Activated CD8-positive, alpha-beta memory T cell treated with anti-CD3 and anti-CD28 coated beads, Interleukin-2, amount 50 U/mL, for 24 hours (primary cell): Measurements from ENCODE around the gene PDE4B.

Experiments used
- DNase-seq: peaks from one replicate; pipeline ENCODE4 v3.0.0-alpha.2; 2020; ENCODE audit errors: extremely low read depth

The PDE4B gene

DNA sequence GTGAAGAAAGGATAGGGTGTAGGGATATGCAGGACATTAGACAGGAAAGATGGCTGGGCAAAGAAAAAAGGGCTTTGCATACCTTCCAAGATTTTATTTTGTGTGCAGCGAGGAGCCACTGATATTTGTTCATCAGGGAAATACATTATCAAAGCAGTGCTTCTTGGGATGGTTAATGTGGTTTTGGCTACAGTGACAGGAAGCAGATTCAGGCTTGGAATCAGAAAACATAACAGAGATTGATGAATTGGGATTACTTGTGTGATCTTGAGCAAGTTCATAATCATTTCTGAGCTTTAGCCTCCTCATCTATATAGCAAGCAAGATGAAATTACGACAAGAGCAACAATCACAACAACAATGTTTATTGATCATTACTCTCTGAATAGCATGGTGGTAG is 492.1 kb downstream of the PDE4B start:
- DNase-seq: no peak

DNA sequence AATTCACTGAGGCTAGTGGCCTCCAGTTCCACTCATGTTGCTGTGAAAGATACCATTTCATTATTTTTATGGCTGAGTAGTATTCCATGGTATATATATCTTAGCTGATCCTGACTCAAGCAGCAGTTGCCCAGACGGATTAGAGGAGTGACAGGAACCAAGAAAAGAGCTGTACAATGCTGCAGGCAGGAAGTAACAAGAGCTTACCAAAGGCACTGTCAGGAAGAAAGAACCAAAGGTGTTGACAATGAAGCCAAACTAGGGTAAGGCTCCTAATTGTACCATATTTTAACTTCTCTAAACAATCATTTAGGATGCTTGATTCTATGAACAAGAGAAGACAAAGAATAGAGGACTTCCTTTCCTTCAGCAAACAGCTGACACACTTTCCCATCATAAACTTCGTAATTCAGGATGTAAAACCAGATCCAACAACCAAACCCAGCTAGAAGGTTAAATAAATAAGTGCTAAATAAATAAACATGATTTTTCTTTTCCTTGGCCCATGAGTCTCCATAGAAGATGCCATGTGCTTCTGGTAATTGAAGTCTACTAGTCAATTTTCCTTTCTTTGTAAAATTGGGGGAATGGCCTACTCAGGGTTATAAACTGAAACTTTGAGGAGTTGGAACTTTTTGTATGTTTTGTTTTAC is 493.0 kb downstream of the PDE4B start:
- DNase-seq: no peak

DNA sequence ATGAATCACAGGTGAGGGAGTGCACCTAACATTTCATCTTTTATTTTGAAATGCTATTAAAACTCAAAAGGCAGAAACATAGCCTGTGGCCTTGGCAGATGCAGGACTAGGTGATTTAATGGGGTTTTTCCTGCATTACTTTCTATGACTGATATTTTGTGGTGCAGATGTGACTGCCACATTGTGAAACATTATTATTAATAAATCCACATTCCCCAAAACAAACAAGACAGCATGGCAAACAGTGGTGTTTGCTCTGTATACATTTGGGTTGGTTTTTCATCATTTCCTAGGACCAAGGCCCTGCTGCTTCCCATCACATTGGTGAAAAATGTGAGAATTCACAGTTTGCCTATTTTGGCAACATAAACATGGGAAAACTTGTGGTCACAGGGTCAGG is 493.6 kb downstream of the PDE4B start:
- DNase-seq: no peak

DNA sequence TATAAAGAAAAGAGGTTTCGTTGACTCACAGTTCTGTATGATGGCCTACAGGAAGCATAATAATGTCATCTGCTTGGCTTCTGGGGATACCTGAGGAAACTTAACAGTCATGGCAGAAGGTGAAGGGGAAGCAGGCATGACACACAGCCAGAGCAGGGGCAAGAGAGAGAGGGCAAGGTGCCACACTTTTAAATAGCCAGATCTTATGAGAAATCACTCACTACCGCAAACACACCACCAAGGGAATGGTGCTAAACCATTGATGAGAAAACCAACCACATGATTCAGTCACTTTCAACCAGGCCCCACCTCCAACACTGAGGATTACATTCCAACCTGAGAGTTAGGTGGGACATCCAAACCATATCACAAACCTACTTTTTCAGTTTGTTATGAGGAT is 495.4 kb downstream of the PDE4B start:
- DNase-seq: no peak

DNA sequence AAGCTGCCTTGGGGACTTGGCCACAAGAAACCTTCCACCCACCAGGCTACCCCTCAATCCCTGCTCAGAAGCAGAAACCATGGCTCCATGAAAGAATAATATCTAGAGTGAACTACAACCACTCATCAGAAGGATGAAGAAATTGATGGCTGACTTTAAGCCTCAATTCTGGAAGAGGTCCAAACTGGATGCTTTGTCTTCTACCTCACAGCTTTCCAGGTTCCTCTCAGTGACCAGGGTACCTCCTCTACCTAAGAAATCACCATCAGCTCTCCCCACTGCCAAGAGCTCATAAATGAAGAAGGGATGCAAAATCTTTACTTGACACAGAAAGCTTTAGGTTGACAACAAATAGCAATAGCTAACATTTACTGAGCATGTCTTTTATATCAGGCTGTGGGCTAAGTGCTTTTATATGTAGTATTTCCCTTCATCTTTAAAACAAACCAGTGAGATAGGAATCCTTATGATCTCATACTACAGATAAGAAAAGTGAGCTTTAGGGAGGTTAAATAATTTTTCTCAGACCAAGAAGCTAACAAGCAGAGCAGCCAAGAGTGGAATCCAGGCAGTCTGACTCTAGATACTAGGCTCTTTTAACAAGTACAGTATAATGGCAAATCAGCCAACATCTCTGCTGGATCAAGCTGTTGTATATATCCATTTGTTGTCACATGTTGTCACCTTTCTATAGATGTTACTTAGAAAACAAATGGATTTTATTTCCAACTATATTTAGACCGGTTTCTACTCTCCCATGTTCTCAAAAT is 498.3 kb downstream of the PDE4B start:
- no peak for DNase-seq

DNA sequence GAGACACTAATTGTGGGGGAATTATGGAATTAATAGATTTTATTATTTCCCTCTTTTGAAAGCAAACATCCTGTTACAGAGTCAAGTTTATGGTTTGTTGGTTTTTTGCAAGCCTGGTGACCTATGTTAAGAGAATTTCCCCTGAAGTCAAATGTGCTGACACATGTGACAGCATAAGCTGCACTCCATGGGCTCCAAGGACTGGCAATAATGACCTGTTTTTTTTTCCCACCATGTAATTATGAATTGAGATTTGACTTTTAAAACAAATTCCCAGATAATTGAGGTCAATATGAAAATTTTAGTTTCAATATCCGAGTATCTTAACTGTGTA is 498.8 kb downstream of the PDE4B start:
- no peak for DNase-seq

DNA sequence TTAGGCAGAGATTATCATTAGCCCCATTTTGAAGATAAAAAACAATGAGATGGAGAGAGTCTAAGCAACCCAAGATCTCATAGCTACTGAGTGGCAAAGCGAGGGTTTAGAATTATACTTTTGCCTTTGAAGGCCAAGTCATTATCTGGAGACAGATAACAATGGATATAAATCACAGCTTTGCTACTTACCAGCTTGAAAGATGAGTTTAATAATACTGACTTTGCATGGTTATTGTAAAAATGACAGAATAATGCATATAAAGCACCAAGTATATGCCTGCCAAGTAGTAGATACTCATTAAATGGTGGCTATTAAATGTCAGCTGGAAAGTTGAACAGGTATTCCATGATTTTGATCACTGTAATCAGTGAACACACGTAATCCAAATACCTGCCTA is 499.6 kb downstream of the PDE4B start:
- no peak for DNase-seq

DNA sequence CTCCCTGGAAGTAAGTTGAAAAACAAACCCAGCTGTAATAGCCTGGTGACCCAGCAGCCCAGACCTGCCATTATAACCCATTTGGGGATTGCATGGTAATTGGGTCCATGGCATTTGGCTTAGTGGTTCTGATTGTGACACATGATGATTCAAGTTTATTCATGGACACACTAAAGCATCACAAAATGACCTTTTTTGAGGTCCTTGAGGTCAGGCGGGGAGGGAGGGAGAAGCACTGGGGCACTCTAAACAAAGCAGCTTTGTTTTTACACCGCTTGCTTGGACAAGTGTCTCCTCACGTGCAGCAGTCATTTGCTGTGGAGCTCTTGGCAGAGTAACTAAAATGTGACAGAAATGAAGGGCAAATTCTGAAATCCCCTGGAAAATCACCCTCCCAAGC is 500.2 kb downstream of the PDE4B start:
- no peak for DNase-seq

DNA sequence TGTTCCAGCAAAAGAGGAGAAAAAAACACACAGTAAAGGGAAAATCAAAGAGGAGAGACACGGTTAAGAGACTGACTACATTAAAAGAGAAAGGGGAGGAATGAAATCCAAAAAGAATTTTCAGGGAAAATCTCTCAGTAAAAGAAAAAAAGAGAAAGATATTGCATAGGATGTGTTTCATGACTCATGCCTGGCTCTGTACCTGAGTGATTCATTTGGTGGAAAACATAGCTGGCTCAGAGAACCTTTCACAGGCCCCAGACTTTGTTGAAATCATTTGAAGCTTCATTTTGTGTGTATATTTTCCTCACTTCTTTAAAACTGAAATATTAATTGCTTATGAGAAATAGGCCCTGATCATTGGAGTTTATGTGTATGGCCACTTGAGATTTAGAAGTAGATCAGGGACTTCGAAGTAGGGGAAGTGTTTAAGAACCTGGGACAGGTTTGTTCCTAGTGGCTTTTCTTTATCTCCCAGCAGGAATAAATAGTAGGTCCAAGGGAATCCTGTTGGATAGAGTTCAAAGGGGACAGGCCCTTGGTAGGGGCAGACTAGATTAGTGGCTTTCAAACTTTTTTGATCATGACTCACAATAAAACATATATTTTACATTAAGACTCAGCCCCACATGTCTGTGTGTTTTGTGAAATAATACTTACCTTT is 502.1 kb downstream of the PDE4B start:
- DNase-seq: no peak

DNA sequence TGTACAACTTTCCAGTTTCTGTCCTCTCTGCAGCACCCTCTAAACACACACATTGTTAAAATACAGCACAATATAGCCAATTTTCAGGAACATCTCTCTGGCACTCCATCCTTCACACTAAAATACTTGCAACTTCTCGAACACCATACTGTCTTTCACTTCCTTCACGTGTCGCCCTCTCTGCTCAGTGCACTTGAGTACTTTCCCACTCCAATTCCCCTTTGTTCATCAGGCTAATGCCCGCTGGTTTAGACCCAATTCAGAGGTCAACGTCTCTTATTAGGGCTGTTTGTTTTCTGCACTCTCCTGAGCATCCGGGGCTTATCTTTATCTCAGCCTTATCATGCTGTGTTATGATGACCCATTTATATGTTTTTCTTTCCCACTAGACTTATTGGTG is 503.1 kb downstream of the PDE4B start:
- DNase-seq: no peak

DNA sequence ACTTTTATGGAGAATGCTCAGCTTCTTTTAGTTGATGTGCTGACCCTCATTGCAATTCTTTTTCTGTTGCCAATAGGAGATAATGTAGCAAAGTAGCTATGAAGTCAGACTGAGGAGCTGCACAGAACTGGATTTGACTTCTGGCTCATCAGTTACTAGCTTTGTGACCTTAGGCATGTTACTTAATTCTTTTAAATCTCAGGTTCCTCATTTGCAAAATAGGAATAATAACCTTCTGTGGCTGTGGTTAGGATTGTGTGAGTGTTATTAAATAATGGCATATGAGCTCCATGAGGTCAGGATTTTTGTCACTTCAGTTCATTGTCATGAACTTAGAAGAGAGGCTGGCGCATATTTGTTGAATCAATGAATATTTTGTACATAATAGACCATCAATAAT is 503.7 kb downstream of the PDE4B start:
- no peak for DNase-seq

DNA sequence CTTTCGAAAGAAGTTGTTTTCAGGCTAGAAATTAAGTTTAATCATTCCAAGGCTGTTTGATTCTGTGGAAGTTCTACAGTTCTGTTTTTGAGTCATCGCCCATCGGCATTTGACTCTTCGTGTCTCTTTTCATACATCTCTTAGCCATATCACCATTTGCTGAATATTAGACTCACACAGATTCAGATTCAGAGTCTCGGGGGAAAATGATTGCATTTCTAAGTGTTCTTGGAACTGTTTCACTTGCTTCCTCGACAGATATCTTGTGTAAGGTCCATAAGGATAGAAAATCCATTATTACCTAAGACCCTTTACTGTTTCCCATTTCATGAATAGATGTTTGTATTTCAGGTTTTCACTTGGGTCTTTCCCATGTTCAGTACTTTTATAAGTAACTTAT is 504.3 kb downstream of the PDE4B start:
- no peak for DNase-seq

DNA sequence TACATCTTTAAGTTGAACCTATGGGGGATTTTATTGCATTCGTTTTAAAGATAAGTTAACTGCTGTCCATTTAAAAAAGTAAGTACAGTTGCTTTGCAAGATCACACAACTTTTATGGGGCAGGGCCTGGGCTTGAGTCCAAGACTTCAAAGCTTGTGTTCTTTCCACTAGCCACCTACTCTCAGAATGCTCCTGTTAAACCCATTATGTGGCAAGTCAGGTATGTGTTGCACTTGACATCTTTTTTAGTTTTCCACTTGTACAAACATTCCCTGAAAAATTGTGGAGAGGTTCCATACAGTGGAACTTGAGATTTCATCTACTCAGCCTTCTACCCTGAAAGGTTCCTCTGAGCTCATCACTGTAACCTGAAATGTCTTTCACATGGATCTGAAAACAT is 505.8 kb downstream of the PDE4B start:
- no peak for DNase-seq

DNA sequence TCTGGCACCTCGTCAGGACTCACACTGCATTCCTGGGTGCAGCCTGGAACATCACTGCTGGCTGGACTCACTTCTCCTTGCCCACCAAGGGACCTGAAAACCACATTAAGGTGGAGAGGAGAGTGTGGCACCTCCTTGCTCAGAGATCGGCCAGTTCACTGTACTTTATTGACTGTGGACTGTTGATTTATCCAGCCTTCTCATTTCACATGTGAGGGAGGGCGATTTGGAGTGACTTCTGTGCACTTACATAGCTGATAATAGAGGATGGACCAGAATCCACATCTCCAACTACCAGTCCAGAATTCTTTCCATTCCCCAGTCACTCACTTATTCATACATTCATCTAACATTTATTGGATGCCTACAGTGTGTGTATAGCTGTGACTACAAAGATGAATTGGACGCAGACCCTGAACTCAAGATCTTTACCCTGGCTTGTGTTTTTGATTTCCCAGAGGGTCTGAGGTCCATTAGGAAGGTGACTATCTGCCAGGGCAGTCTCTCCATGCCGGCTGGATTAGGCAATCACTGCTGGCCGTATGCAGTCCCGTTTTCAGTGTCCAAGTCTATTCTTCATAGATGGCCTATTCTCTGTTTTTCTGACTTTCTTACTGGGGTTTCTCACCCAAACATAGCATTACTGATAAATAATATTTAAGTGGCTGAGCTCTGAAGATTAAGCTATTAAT is 507.7 kb downstream of the PDE4B start:
- no peak for DNase-seq

DNA sequence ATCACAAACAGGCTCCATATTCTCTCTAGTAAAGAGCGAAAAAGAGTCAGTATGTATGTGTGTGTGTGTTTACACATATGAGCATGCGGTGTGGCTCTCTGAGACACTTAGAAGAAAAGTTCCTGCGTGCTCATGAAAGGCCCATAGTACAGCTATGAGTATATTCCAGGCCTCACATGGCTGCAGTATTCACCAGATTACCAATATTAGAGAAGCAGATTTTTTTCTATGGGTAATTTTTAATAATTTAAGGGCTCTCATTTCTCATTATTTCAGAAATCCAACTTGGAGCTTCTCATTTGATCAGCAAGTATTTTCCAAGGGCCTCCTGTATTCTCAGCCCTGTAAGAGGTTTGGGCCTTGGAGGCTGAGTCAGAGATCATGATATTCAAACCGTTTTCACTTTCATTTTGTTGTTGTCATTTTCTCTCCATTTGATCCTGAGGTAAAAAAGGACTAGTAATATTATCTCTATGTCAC is 508.3 kb downstream of the PDE4B start:
- no peak for DNase-seq

DNA sequence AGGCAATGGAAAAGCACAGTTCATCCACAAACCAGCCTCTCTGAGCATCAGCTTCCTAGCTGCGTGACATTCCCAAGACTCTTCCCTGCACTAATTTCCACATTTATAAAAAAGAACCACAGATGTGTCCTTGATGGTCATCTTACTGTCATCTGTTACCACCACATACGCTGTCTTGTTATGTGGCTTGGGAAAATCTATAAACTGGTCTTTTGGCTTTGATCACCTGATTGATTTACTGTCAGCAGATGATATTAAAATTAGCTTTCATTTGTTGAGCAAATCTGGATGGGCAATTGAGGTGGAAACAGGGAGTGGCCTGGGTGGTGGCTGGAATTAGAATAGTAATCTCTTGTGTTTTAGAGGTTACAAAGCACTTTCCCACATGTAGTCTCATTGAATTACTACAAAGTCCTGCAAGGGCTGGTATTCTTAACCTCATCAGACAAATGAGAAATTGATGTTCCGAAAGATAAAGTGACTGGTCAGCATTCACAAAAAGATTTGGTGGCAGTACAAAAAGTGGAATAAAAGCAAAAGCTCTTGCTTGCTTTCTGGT is 509.6 kb downstream of the PDE4B start:
- DNase-seq: no peak

DNA sequence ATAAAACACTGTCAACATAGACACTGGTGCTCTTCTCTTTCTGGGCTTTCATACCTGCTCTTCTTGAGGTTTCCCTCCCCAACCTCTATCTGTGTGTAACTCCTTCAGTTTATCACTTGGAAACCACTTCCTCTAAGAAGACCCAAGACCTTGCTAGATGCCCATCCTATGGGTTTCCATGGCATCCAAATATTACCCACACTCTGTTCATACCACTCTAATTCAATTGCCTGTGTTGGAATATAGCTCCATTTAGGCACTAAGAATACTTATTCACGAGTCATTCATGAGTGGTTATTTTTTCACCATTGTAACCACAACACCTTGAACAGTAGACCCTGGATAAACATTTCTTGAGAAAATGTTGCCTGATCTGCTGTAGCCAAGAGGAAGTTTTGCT is 510.1 kb downstream of the PDE4B start:
- DNase-seq: no peak

DNA sequence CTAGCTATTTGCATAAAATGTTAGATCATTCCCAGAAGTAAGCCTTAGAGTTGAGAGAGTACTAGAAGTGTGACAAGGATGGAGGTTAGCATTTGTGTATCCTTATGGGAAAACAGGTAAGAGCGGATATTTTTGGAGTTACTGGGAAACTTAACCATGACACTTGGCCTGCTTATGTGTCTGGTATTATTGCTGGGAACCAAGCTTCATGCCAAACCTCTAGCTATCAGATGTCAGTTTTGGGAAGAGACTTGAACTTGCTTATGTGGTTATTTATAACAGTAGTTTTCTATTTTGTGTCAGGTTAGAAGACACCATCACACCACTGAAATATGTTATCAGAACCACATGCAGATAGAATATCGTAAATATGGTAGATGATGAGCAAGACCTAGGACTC is 511.0 kb downstream of the PDE4B start:
- no peak for DNase-seq

DNA sequence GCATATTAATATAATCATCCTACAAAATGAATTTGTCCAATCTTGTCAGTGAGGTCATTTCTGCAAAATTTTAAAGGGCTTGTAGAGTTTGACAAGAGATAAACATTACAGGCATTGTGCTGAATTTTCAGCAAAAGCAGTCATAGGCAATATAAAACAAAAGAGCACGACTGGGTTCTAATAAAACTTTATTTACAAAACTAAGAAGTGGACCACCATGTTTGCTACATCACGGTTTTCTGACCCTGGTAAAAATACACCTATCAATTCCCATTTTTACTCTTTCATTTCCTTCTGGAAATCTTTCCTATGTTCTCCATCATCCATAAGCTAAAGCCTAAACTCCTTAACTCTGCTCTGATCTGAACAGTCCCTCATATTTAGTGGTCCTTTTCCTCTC is 511.4 kb downstream of the PDE4B start:
- no peak for DNase-seq

DNA sequence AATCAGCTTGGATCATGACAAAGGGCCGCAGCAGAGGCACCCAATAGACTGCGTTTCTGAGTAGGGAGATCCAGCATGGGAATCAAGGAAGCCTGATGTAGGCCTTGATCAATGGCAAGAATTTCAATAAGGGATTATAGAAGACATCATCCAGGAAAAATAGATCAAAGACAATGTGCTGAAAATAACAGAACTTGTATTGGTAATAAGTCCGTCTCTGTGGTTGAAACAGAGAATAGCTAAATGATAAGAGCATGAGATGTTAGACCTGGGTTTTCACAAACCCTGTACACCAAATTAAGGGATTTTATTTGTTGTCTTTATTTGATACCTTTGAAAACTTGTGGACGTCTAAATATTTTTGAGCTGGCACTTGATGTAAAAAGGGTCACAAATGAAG is 513.2 kb downstream of the PDE4B start:
- DNase-seq: no peak

DNA sequence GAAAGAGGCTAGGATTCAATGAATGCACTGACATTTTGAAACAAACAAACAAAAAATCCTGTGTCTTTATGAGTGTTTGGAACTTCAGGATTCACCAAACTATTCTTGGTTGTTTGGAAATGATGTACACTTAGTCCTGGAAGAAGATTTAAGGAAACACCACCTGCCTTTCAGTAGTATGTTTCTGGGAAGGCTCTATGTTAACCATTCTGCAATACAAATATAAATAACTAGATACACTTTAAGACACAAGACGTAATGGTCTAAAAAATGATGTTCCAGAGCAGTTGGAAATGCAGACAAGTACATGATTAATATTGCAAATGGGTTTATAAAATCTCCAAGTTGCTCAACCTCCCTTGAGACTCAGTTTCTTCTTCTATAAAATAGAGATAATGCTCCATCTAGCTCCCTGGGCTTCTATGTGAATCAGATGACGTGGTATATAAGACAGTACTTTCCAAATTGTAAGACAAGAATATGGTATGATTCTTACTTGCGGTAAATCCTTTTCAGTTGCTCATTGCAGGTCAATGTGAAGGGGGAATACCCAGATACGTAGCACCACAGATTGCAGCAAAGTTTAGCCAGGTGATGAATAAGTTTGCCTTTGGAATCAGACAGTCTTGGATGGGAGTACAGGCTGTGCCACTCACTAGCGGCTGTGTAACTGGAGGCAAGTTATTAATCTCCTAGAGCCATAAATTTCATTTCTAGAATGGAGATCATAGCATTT is 516.5 kb downstream of the PDE4B start:
- no peak for DNase-seq

DNA sequence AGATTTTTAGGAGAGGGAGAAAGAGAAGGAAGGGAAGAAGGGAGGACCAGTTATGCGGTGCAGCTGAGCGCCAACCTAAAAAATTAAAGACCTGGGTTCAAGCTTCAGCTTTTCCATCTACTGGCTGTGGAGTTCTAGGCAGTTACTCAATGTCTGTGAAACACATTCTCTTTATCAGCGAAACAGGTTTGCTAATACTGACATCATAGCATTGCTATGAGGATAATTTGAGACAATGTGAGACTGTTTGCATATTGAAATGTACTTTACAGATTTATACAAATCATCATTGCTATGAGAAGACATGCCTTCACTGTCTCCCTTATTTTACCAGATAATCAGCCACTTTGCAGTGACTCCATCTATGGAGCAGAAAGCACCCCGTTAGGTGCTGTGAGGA is 518.4 kb downstream of the PDE4B start:
- DNase-seq: no peak
